Effector memory CD4-positive, alpha-beta T cell (primary cell): ENCODE data around the gene NKG7.
"Not testable (repeated sequence)": the region's sequence is repeated elsewhere in the genome, so short reads cannot be mapped to it uniquely, and the experiment has no call there.

Experiments
- DNase-seq, 3 donors: peaks; one replicate each; pipeline ENCODE4 v3.0.0-alpha.2; 2020
- H3K27ac ChIP-seq: 2 replicates; pipeline ENCODE4 v1.7.0; 2013; ENCODE audit warnings: mild to moderate bottlenecking, low read length, moderate library complexity; ENCODE audit not compliant: insufficient read depth, poor library complexity, severe bottlenecking
- H3K27me3 ChIP-seq: replicated peaks from 2 replicates; pipeline ENCODE4 v1.7.0; 2013; ENCODE audit warnings: mild to moderate bottlenecking, low read length; ENCODE audit not compliant: insufficient read depth, control insufficient read depth, poor library complexity, severe bottlenecking
- H3K36me3 ChIP-seq: 2 replicates; pipeline ENCODE4 v1.7.0; 2013; ENCODE audit warnings: mild to moderate bottlenecking, low read length, moderate library complexity; ENCODE audit not compliant: control insufficient read depth, insufficient read depth
- H3K4me1 ChIP-seq: 2 replicates; pipeline ENCODE4 v1.7.0; 2013; ENCODE audit warnings: low read length, mild to moderate bottlenecking; ENCODE audit not compliant: control insufficient read depth, insufficient read depth, poor library complexity, severe bottlenecking
- H3K4me3 ChIP-seq: 2 replicates; pipeline ENCODE4 v1.7.0; 2013; ENCODE audit warnings: low read length, low read depth, mild to moderate bottlenecking; ENCODE audit not compliant: insufficient read depth, poor library complexity, severe bottlenecking
- H3K9me3 ChIP-seq: 2 replicates; pipeline ENCODE4 v1.7.0; 2013; ENCODE audit warnings: mild to moderate bottlenecking, low read length, moderate library complexity; ENCODE audit not compliant: control insufficient read depth
- total RNA-seq, 3 donors: gene quantifications; one replicate each; lab custom pipeline; 2026; lab: John Stamatoyannopoulos, UW

The NKG7 gene
- 16.6 to 107 (median 56.8) reads per million in 3 donors for total RNA-seq

- H3K27me3 ChIP-seq = no peaks in the 10 kb centered on the region
- peaks cover 40% of the 10 kb centered on the region for H3K4me1 ChIP-seq
- no peak within 1 kb of the TSS for H3K4me3 ChIP-seq
- no peaks in the 10 kb centered on the region for H3K9me3 ChIP-seq
- peak; percentile 25 to 68 (median 50) for DNase-seq
- peak within 1 kb of the TSS; percentile 64 for H3K27ac ChIP-seq
- no peaks in the 10 kb centered on the region for H3K36me3 ChIP-seq
Measured at GRCh38 chr19:51372649-51373504, at the start of gene NKG7. Gene NKG7 (minus strand): TSS chr19:51372654. CDS start chr19:51372535, 119 bp downstream.

GRCh38 chr19:51422053-51422448 is 49.6 kb upstream of the NKG7 start:
- Histone ChIP-seq H3K27ac (no peak overlapping the region), H3K4me3 (no peak overlapping the region), H3K4me1 (peaks cover 2% of the 10 kb centered on the region), H3K36me3 (no peaks in the 10 kb centered on the region), H3K27me3 (peaks cover 10% of the 10 kb centered on the region), H3K9me3 (no peaks in the 10 kb centered on the region)
- DNase-seq = peak; percentile 53 to 75 (median 65)

- Histone ChIP-seq H3K4me1 (peaks cover 2% of the 10 kb centered on the region), H3K36me3 (no peaks in the 10 kb centered on the region), H3K9me3 (no peaks in the 10 kb centered on the region), H3K4me3 (no peak overlapping the region), H3K27ac (no peak overlapping the region), H3K27me3 (peaks cover 10% of the 10 kb centered on the region)
- no peak for DNase-seq
Measured at GRCh38 chr19:51421229-51422052, 49.0 kb upstream of the NKG7 start.

GRCh38 chr19:51420511-51420910 is 48.1 kb upstream of the NKG7 start:
- not testable (repeated sequence) for H3K9me3 ChIP-seq, H3K27ac ChIP-seq, H3K4me1 ChIP-seq, H3K36me3 ChIP-seq, H3K4me3 ChIP-seq, H3K27me3 ChIP-seq, DNase-seq

GRCh38 chr19:51418707-51419106 is 46.3 kb upstream of the NKG7 start:
- Histone ChIP-seq H3K9me3 (no peaks in the 10 kb centered on the region), H3K36me3 (no peaks in the 10 kb centered on the region), H3K4me1 (peaks cover 2% of the 10 kb centered on the region), H3K27me3 (peaks cover 10% of the 10 kb centered on the region), H3K27ac (no peak overlapping the region), H3K4me3 (no peak overlapping the region)
- no peak for DNase-seq

- Histone ChIP-seq H3K9me3 (no peaks in the 10 kb centered on the region), H3K27ac (no peak overlapping the region), H3K36me3 (no peaks in the 10 kb centered on the region), H3K4me1 (peaks cover 2% of the 10 kb centered on the region), H3K4me3 (no peak overlapping the region), H3K27me3 (peaks cover 10% of the 10 kb centered on the region)
- no peak for DNase-seq
Measured at GRCh38 chr19:51417810-51418157, 45.3 kb upstream of the NKG7 start.

GRCh38 chr19:51417107-51417809 is 44.8 kb upstream of the NKG7 start, which contains the start of gene SIGLEC10:
Gene SIGLEC10 (minus strand): TSS chr19:51417642. CDS start chr19:51417581, 61 bp downstream.
- Histone ChIP-seq H3K4me3 (no peak within 1 kb of the TSS), H3K27me3 (peaks cover 10% of the 10 kb centered on the region), H3K4me1 (peaks cover 2% of the 10 kb centered on the region), H3K36me3 (no peaks in the 10 kb centered on the region), H3K9me3 (no peaks in the 10 kb centered on the region), H3K27ac (no peak within 1 kb of the TSS)
- DNase-seq = no peak

GRCh38 chr19:51416422-51416821 is 44.0 kb upstream of the NKG7 start:
- not testable (repeated sequence) for H3K27ac ChIP-seq, H3K9me3 ChIP-seq, H3K4me1 ChIP-seq, H3K27me3 ChIP-seq, H3K4me3 ChIP-seq, DNase-seq, H3K36me3 ChIP-seq

- no peak for DNase-seq
- Histone ChIP-seq H3K27me3 (no peaks in the 10 kb centered on the region), H3K27ac (no peak overlapping the region), H3K36me3 (no peaks in the 10 kb centered on the region), H3K9me3 (no peaks in the 10 kb centered on the region), H3K4me1 (no peaks in the 10 kb centered on the region), H3K4me3 (no peak overlapping the region)
Measured at GRCh38 chr19:51415187-51415586, 42.7 kb upstream of the NKG7 start.
